ENCODE data around the gene MCU.

The MCU gene

DNA sequence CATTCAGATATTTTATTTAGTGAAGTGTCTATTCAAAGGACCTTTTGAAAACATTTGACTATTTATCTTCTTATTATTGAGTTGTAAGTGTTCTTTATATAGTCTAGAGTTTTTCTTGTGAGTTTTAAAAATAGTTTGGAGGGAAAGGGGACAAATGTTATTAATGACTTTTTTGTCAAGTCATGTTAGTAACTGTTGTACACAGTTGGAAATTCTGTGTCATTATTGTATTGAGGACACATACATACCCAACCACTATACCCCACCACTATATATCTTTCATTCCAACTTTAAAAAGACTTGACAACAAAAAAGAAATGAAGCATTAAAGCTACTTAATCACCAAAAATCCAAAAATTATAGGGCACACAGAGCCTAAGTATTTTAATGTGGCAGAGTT is 148.4 kb downstream of the MCU start:
- no peak overlapping the region for H3K27ac Mint-ChIP-seq
- no peaks in the 10 kb centered on the region for H3K9me3 Mint-ChIP-seq
- no peak for ATAC-seq
- no peaks in the 10 kb centered on the region for H3K4me1 Mint-ChIP-seq
- no peak for DNase-seq (ENCODE audit: low spot score in 2 of 2)
- no peaks in the 10 kb centered on the region for H3K36me3 Mint-ChIP-seq
- H3K4me3 Mint-ChIP-seq, result no peak overlapping the region

DNA sequence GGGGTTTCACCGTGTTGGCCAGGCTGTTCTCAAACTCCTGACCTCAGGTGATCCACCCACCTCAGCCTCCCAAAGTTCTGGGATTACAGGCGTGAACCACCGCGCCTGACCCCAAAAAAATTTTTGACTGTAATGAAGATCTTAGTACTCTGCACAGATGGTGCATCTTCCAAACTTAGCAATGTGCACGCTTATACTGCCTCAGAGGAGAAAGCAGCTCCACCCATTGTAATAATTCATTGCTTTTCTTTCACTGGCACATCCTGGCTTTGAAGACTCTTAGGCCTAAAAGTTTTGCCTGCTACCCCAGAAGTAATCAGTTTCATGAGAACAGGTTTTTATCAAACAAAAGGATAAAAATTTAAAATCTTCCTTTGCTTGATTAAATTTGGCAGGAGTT is 149.5 kb downstream of the MCU start:
- no peaks in the 10 kb centered on the region for H3K9me3 Mint-ChIP-seq
- DNase-seq (ENCODE audit: low spot score in 2 of 2) (no peak), ATAC-seq (no peak)

DNA sequence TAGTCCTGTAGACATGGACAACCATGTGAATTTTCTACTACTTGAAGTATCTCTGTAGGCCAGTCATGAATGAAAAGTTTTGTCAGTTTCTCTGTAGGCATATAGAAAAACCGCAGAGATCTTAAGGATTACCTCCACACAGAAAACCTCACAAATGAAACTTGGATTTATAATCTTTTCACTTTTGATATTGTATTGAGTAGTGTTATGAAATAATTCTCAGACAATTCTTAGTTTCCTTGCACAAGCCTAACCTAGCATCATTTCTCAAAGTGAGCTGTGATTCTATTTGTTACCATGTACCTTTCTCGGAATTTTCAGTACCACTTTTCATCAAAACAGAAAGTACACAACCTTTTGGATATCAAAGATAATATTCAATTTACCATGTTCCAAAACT is 150.2 kb downstream of the MCU start:
- DNase-seq (ENCODE audit: low spot score in 2 of 2) (no peak), ATAC-seq (no peak)
- Mint-ChIP-seq H3K36me3 (no peaks in the 10 kb centered on the region), H3K4me3 (no peak overlapping the region), H3K27ac (no peak overlapping the region), H3K4me1 (no peaks in the 10 kb centered on the region), H3K9me3 (no peaks in the 10 kb centered on the region)

More for the DNA sequence above, 149.5 kb downstream of the MCU start:
- no peaks in the 10 kb centered on the region for H3K4me1 Mint-ChIP-seq
- H3K4me3 Mint-ChIP-seq, result no peak overlapping the region
- no peak overlapping the region for H3K27ac Mint-ChIP-seq
- H3K36me3 Mint-ChIP-seq, result no peaks in the 10 kb centered on the region

DNA sequence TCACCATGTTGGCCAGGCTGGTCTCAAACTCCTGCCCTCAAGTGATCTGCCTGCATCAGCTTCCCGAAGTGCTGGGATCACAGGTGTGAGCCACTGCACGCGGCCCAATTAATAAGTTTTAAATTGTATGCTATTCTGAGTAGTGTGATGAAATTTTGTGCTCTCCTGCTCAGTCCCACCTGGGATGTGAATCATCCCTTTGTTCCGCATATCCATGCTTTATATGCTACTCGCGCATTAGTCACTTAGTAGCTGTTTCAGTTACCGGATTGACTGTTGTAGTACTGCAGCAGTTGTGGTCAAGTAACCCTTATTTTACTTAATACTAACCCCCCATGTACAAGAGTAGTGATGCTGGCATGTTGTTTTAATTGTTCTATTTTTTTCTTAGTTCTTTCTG is 154.3 kb downstream of the MCU start:
- Mint-ChIP-seq H3K4me1 (no peaks in the 10 kb centered on the region), H3K36me3 (no peaks in the 10 kb centered on the region), H3K27ac (no peak overlapping the region), H3K9me3 (no peaks in the 10 kb centered on the region), H3K4me3 (no peak overlapping the region)
- DNase-seq (ENCODE audit: low spot score in 2 of 2) (no peak), ATAC-seq (peak; percentile 73)

DNA sequence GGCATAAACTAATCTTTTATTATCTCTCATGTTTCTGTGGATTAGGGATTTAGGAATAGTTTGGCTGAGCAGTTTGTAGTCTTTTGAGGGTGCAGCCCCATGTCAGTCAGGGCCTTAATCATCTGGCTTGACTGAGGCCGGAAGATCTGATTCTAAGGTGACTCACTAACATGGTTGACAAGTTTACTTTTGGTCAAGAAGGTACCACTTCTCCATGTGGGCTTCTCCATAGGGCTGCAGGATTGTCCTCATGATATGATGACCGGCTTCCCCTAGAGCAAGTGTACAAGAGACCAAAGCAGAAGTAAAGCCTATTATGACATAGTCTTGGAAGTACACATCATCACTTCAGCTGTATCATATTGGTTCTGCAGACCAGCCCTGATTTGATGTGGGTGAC is 155.7 kb downstream of the MCU start:
- DNase-seq (ENCODE audit: low spot score in 2 of 2), result no peak

DNA sequence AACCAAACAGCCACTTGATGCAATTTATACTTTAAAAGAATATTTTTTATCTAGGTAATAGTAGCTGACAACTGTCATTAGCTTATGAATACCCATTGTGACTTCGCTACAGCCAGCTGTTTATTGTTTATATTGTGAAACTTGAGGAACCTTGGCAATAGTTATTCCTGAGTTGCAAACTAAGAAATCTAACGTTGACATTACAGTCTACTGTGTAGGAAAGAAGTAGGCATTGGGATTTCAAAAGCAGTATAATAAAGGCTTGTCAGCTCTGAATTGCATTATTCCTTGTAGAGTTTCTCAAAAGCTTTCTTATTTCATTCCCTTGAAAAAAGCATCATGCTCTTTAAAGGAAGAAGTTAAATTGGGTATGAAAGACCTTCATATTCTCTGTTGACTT is 158.9 kb downstream of the MCU start:
- H3K36me3 Mint-ChIP-seq, result no peaks in the 10 kb centered on the region
- ATAC-seq (no peak), DNase-seq (ENCODE audit: low spot score in 2 of 2) (no peak)
- no peak overlapping the region for H3K27ac Mint-ChIP-seq
- no peaks in the 10 kb centered on the region for H3K4me1 Mint-ChIP-seq
- H3K4me3 Mint-ChIP-seq, result no peak overlapping the region
- H3K9me3 Mint-ChIP-seq, result no peaks in the 10 kb centered on the region

More for the DNA sequence above, 155.7 kb downstream of the MCU start:
- no peak for ATAC-seq
- H3K9me3 Mint-ChIP-seq, result no peaks in the 10 kb centered on the region
- no peaks in the 10 kb centered on the region for H3K4me1 Mint-ChIP-seq
- H3K36me3 Mint-ChIP-seq, result no peaks in the 10 kb centered on the region
- H3K27ac Mint-ChIP-seq, result no peak overlapping the region
- H3K4me3 Mint-ChIP-seq, result no peak overlapping the region

DNA sequence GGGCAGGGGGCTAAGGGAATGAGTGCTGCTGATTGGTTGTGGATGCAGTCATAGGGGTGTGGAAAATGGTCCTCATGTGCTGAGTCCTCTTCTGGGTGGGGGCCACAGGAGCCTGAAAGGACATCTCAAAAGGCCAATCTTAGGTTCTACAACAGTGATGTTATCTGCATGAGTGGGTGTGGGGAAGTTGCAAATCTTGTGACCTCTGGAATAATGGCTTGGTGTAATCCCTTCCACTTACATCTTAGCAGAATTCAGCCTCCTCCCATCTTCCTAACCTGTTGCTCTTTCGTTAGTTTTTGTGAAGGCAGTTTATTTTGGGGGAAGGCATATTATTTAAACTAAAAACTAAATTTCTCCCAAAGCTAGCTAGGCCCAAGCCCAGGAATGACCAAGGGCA is 159.6 kb downstream of the MCU start:
- Mint-ChIP-seq H3K4me3 (no peak overlapping the region), H3K36me3 (no peaks in the 10 kb centered on the region), H3K4me1 (no peaks in the 10 kb centered on the region), H3K27ac (no peak overlapping the region), H3K9me3 (no peaks in the 10 kb centered on the region)
- DNase-seq (ENCODE audit: low spot score in 2 of 2) (no peak), ATAC-seq (no peak)

DNA sequence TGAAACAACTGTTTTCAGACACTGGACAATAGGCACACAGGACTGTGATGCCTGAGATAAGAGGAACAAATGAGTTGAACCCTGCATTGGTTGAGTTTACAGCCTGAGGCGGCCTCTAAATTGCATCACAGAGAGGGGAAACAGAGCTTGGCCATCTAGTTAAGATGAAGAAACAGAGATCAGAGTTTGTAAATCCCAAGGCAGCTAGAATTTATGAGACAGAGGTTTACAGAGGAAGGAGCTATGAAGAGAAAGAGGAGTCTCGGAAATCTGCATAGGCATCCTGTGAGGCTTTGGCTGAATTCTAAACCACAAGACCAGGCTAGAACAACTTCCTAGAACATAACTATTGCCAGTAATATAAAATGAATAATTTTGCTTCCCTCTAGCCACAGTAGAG is 160.6 kb downstream of the MCU start:
- H3K4me3 Mint-ChIP-seq, result no peak overlapping the region
- ATAC-seq, result no peak
- no peaks in the 10 kb centered on the region for H3K9me3 Mint-ChIP-seq
- no peaks in the 10 kb centered on the region for H3K36me3 Mint-ChIP-seq
- DNase-seq (ENCODE audit: low spot score in 2 of 2), result no peak
- no peaks in the 10 kb centered on the region for H3K4me1 Mint-ChIP-seq
- H3K27ac Mint-ChIP-seq, result no peak overlapping the region

DNA sequence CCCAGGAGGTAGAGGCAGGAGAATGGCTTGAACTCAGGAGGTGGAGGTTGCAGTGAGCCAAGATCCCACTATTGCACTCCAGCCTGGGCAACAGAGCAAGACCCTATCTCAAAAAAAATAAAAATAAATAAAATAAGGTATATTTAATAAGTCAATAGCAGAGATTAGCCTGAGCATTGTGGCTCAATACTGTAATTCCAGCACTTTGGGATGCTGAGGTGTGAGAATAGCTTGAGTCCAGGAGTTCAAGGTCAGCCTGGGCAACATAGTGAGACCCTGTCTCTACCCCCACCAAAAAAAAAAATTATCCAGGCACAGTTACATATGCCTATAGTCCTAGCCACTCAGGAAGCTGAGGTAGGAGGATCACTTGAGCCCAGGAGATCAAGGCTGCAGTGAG is 163.2 kb downstream of the MCU start:
- no peaks in the 10 kb centered on the region for H3K36me3 Mint-ChIP-seq
- no peak for ATAC-seq
- DNase-seq (ENCODE audit: low spot score in 2 of 2), result no peak
- no peaks in the 10 kb centered on the region for H3K9me3 Mint-ChIP-seq
- no peak overlapping the region for H3K27ac Mint-ChIP-seq
- H3K4me3 Mint-ChIP-seq, result no peak overlapping the region
- H3K4me1 Mint-ChIP-seq, result no peaks in the 10 kb centered on the region

DNA sequence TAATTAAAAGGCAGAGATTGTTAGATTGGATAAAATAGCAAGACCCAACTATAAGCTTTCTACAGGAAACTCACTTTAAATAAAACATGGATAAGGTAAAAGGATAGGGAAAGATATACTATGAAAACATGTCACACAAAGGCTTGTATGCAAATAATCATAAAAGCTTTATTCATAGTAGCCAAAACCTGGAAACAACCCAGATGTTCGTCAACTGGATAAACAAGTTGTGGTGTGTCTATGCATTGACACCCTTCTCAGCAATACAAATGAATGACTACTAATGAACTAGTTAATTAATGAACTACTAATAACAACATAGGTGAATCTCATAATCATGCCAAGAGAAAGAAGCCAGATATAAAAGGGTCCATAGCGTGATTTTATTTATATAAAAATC is 163.8 kb downstream of the MCU start:
- Mint-ChIP-seq H3K9me3 (no peaks in the 10 kb centered on the region), H3K4me1 (no peaks in the 10 kb centered on the region), H3K36me3 (peaks cover 1% of the 10 kb centered on the region), H3K27ac (no peak overlapping the region), H3K4me3 (no peak overlapping the region)
- ATAC-seq, result no peak
- DNase-seq (ENCODE audit: low spot score in 2 of 2), result no peak

DNA sequence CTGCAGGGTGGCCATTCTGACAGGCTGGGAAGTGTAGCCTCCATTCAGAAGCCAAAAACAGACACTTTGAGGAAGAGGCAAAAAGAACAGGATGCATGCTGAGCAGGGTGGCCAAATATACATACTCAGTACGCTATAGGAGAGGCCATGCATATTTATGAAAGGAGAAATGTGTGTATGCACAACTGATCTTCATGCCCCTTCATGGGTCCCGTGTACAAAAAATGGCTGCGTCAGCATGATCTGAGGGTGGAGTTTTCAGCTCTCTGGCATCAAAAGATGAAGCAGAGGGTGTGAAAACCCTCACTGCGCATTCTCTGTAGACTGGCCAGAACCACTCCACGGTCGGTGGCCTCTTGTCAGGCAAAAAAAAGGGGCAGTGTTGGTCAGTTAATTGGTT is 166.1 kb downstream of the MCU start:
- no peak for ATAC-seq
- H3K4me1 Mint-ChIP-seq, result no peaks in the 10 kb centered on the region
- no peak overlapping the region for H3K4me3 Mint-ChIP-seq
- no peaks in the 10 kb centered on the region for H3K9me3 Mint-ChIP-seq
- DNase-seq (ENCODE audit: low spot score in 2 of 2), result no peak
- H3K36me3 Mint-ChIP-seq, result peaks cover 14% of the 10 kb centered on the region
- H3K27ac Mint-ChIP-seq, result no peak overlapping the region

DNA sequence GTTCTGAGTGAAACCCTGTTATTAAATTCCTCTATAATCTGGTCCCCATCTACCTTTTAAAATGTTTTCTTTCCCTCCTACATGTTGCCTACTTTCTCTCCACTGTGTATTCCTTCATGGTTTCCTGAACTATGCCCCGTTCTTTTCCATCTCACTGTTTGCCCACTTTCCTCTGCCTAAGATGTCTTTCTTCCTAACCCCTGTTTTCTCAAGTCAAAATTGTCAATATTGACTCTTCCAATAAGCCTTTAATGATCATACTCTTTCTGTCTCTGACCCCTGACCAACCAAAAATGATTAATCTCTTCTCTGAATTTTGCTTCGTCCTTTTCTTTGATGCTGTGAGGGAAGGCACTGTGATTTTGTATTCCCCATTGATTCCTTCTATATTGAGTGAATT is 171.0 kb downstream of the MCU start:
- H3K4me3 Mint-ChIP-seq, result no peak overlapping the region
- no peaks in the 10 kb centered on the region for H3K4me1 Mint-ChIP-seq
- H3K9me3 Mint-ChIP-seq, result no peaks in the 10 kb centered on the region
- DNase-seq (ENCODE audit: low spot score in 2 of 2), result no peak
- no peak overlapping the region for H3K27ac Mint-ChIP-seq
- ATAC-seq, result no peak
- H3K36me3 Mint-ChIP-seq, result peaks cover 14% of the 10 kb centered on the region

DNA sequence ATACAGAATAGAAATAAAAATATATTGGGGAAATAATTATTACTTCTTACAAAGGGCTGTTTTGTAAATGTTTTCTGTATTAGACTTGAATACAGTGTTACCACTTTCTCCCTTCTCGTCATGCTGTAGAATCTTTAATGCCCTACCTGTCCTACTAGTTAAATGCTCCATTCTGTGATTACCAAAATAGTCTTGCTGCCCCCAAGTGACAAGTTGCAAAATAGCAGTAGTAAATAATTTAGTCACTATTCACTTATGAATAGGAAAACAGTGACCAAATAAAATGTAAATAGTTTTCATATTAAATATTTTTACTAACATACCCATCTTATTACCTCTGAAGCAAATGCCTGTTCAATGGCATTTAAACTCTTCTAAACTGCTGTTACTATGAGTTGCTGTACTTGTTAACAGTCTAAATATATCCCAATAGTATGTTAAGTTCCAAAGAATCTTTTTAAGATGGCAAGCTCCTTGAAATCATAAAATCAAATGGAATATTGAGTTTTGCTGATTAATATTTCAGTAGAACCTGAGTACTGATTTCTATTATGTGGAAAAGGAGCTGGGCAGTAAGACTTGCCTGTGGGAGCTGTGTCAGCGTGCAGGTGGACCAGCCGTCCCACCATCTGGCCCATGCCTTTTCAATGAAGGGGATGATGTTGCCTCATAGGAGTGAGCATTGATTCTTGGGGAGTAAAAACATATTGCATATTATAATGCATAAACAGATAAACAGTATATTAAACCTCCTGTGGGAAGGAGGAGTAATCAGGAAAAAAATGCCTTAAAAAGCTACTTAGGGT is 183.5 kb downstream of the MCU start:
- ATAC-seq, result no peak
- Mint-ChIP-seq H3K4me1 (no peaks in the 10 kb centered on the region), H3K36me3 (peaks cover 16% of the 10 kb centered on the region), H3K27ac (no peak overlapping the region), H3K4me3 (no peak overlapping the region), H3K9me3 (no peaks in the 10 kb centered on the region)
- DNase-seq (ENCODE audit: low spot score in 2 of 2), result no peak

DNA sequence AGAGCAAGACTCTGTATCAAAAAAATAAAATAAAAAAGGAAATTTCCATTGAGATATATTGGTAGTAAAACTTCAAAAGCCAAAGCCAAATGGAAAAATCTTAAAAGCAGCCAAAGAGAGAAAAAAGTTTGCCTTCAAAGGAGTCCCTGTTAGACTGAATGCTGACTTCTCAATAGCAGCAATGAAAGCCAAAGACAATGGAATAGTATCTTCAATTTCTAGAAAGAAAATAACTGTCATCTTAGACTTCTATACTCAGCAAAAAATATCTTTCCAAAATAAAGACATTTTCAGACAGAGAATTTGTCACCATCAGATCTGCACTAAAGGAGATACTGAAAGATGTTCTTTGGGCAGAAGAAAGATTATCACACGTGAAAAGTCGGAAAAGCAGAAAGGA is 187.3 kb downstream of the MCU start:
- Mint-ChIP-seq H3K27ac (no peak overlapping the region), H3K4me1 (no peaks in the 10 kb centered on the region), H3K4me3 (no peak overlapping the region), H3K9me3 (no peaks in the 10 kb centered on the region), H3K36me3 (peaks cover 17% of the 10 kb centered on the region)
- no peak for ATAC-seq
- DNase-seq (ENCODE audit: low spot score in 2 of 2), result no peak

DNA sequence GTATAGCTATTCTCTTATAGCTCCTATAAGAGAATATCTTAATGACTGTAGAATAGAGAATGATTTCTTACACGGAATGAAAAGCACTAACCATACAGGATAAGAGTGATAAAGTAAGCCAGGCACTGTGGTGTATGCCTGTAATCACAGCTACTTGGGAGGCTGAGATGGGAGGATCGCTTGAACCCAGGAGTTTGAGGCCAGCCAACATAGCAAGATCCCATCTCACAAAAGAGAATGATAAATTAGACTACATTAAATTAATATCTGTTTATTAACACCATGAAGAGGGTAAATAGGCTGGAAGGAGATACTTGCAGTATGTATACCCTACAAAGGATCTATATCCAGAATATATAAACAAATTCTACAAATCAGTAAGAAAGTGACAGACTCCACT is 189.3 kb downstream of the MCU start:
- Mint-ChIP-seq H3K36me3 (peaks cover 21% of the 10 kb centered on the region), H3K9me3 (no peaks in the 10 kb centered on the region), H3K4me1 (no peaks in the 10 kb centered on the region), H3K4me3 (no peak overlapping the region), H3K27ac (no peak overlapping the region)
- ATAC-seq (no peak), DNase-seq (ENCODE audit: low spot score in 2 of 2) (no peak)

DNA sequence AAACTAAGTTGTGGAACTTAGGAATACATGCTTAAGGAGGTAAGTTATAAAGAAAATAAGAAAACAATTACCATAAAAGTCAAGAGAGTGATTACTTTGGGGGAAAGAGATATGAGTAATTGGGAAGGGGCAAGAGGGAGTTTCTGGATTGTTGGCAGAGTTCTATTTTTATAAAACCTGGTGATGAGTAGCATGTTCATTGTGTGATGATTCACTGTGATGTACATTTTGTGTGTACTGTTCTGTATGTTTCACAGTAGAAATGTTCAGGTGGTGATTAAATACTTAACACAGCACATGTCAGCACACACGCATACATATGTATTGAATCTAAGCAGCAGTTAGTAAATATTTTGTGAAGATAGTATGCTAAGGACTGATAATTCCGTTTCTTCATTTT is 191.9 kb downstream of the MCU start:
- Mint-ChIP-seq H3K4me3 (no peak overlapping the region), H3K9me3 (no peaks in the 10 kb centered on the region), H3K36me3 (peaks cover 12% of the 10 kb centered on the region), H3K27ac (no peak overlapping the region), H3K4me1 (peaks cover 7% of the 10 kb centered on the region)
- ATAC-seq (no peak), DNase-seq (ENCODE audit: low spot score in 2 of 2) (no peak)

DNA sequence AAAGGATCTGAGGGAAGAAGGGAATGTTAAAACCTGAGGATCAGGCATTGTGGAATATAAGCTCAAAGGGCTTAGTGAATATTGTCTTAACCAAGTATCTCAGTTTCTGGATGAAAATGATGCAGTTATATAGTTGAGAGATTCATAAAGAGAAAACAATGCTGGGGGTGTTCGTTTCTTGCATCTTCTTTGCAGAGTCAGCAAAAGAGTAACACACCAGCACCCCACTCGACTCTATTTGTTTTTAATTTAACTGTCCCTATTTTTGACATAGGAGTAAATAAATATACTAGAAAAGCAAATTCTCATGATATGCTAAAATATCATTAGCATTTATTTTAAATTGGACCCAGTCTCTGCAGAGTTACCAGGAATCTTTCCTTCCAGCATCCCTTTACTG is 194.0 kb downstream of the MCU start:
- Mint-ChIP-seq H3K4me1 (peaks cover 7% of the 10 kb centered on the region), H3K36me3 (peaks cover 6% of the 10 kb centered on the region), H3K4me3 (no peak overlapping the region), H3K27ac (no peak overlapping the region), H3K9me3 (no peaks in the 10 kb centered on the region)
- ATAC-seq (no peak), DNase-seq (ENCODE audit: low spot score in 2 of 2) (no peak)

Measured in stimulated activated effector memory CD8-positive, alpha-beta T cell treated with anti-CD3 and anti-CD28 coated beads, Interleukin-12 subunit alpha, Interleukin-12 subunit beta, amount 100 ng/mL, for 72 hours (primary cell).